Caco-2 (cell line): Measurements from ENCODE around the gene HORMAD2. TPM values are rescaled to one million over a fixed set of nuclear protein-coding genes. Genes with fewer than 3 reads are reported as not detected.

Source experiments
- BruUV-seq: library from RNA; stranded (reverse); fragments of 400-500 nt; replicated peaks from 2 replicates; lab custom pipeline; 2021; lab: Mats Ljungman, UMichigan
- CTCF ChIA-PET: fragments of 300-600 bp; sonication (Branson Sonifier 250); formaldehyde crosslinking; loops from one replicate; lab custom pipeline; 2022; ENCODE audit warnings: antibody characterized with exemption; lab: Charles Lee
- POLR2A ChIA-PET: fragments of 300-600 bp; sonication (Branson Sonifier 250); formaldehyde crosslinking; loops from one replicate; lab custom pipeline; 2022; ENCODE audit warnings: antibody characterized with exemption; lab: Charles Lee
- DNase-seq, 2 experiments: peaks; one replicate each; pipeline versions ENCODE4 v3.0.0 to v3.0.0-alpha.2; 2020 to 2022
- H3K27me3 ChIP-seq: replicated peaks from 2 replicates; pipeline ENCODE4 v1.6.0; 2011; ENCODE audit warnings: low read length; ENCODE audit not compliant: control insufficient read depth, insufficient read depth
- H3K36me3 ChIP-seq: 2 replicates; pipeline ENCODE4 v1.5.1; 2011; ENCODE audit warnings: low read length; ENCODE audit not compliant: control insufficient read depth, insufficient read depth
- H3K4me1 ChIP-seq: fragments of 250-450 bp; sonication (Bioruptor Pico); 2 replicates; pipeline ENCODE4 v1.5.1; 2020; ENCODE audit warnings: mild to moderate bottlenecking
- H3K4me3 ChIP-seq: 2 replicates; pipeline ENCODE4 v1.5.1; 2011; ENCODE audit warnings: low read depth, mild to moderate bottlenecking, control low read depth, low read length
- H3K9me3 ChIP-seq: fragments of 250-450 bp; sonication (Bioruptor Pico); 2 replicates; pipeline ENCODE4 v1.5.1; 2020; ENCODE audit warnings: mild to moderate bottlenecking, moderate library complexity
- H3K27ac Mint-ChIP-seq: one replicate; pipeline ENCODE4 v1.8.0; 2022; ENCODE audit warnings: mixed read lengths; ENCODE audit not compliant: unreplicated experiment
- H3K27me3 Mint-ChIP-seq: one replicate; pipeline ENCODE4 v1.8.0; 2022; ENCODE audit warnings: mixed read lengths; ENCODE audit not compliant: insufficient read depth, unreplicated experiment
- H3K36me3 Mint-ChIP-seq: one replicate; pipeline ENCODE4 v1.8.0; 2022; ENCODE audit warnings: mild to moderate bottlenecking, mixed read lengths; ENCODE audit not compliant: insufficient read depth, unreplicated experiment
- H3K4me1 Mint-ChIP-seq: one replicate; pipeline ENCODE4 v1.8.0; 2022; ENCODE audit warnings: low read depth, mixed read lengths; ENCODE audit not compliant: unreplicated experiment
- H3K4me3 Mint-ChIP-seq: one replicate; pipeline ENCODE4 v1.8.0; 2022; ENCODE audit warnings: mild to moderate bottlenecking, moderate library complexity, mixed read lengths; ENCODE audit not compliant: unreplicated experiment
- H3K9me3 Mint-ChIP-seq: one replicate; pipeline ENCODE4 v1.8.0; 2022; ENCODE audit warnings: mixed read lengths; ENCODE audit not compliant: unreplicated experiment
- CTCF ChIP-seq, 2 experiments: fragments of 200-600 bp in 1 of 2; IDR thresholded peaks; 1 replicate in 1 of 2; 2 replicates in 1 of 2; pipeline versions ENCODE4 v1.5.1 to v1.8.0; 2011 to 2022; ENCODE audit warnings: antibody characterized with exemption in 1 of 2, control low read depth in 1 of 2, inconsistent platforms in 1 of 2, low read depth in 1 of 2, low read length in 1 of 2, mild to moderate bottlenecking in 1 of 2, moderate library complexity in 1 of 2; ENCODE audit not compliant: insufficient read depth in 1 of 2, severe bottlenecking in 1 of 2, unreplicated experiment in 1 of 2
- intact Hi-C: fragments of 100-400 bp; cut with micrococcal nuclease; formaldehyde crosslinking; loops from one replicate; pipeline ENCODE4 v1.10.0; 2022; ENCODE audit not compliant: unreplicated experiment
- total RNA-seq: library from RNA; stranded (reverse); gene quantifications from 2 replicates; pipeline ENCODE4 v1.2.3, GENCODE V29; 2022

The HORMAD2 gene
- total RNA-seq, 1 experiment from 2014 or later: 3.1 TPM

GRCh38 chr22:30188911-30189310 lies 108.6 kb downstream of the HORMAD2 start:
- CTCF ChIA-PET: no interaction called here
- H3K27ac Mint-ChIP-seq: no peak overlapping the region

GRCh38 chr22:30190574-30190973 lies 110.3 kb downstream of the HORMAD2 start:
- Histone ChIP-seq H3K4me1 (peaks cover 11% of the 10 kb centered on the region), H3K27me3 (no peaks in the 10 kb centered on the region), H3K4me3 (no peak overlapping the region), H3K9me3 (no peaks in the 10 kb centered on the region), H3K36me3 (no peaks in the 10 kb centered on the region)
- no TSS peak for BruUV-seq
- no peaks in the 10 kb centered on the region for H3K36me3 Mint-ChIP-seq
- intact Hi-C loops: no loop called here
- H3K4me3 Mint-ChIP-seq: no peak overlapping the region
- no peak for TF ChIP-seq CTCF (IDR thresholded peaks at IDR 0.05; ENCODE audit: insufficient read depth in 1 of 2, low read depth in 1 of 2, low read length in 1 of 2, severe bottlenecking in 1 of 2, unreplicated experiment in 1 of 2)
- ChIA-PET CTCF (no interaction called here), POLR2A (no interaction called here)
- H3K4me1 Mint-ChIP-seq: peaks cover 26% of the 10 kb centered on the region
- no peaks in the 10 kb centered on the region for H3K27me3 Mint-ChIP-seq
- peak overlapping the region; percentile 36 for H3K27ac Mint-ChIP-seq
- no peak for DNase-seq
- H3K9me3 Mint-ChIP-seq: no peaks in the 10 kb centered on the region

More at GRCh38 chr22:30188911-30189310, 108.6 kb downstream of the HORMAD2 start:
- Mint-ChIP-seq H3K9me3 (no peaks in the 10 kb centered on the region), H3K4me3 (no peak overlapping the region), H3K4me1 (peaks cover 16% of the 10 kb centered on the region), H3K36me3 (no peaks in the 10 kb centered on the region), H3K27me3 (no peaks in the 10 kb centered on the region)
- TF ChIP-seq CTCF (IDR thresholded peaks at IDR 0.05; ENCODE audit: insufficient read depth in 1 of 2, low read depth in 1 of 2, low read length in 1 of 2, severe bottlenecking in 1 of 2, unreplicated experiment in 1 of 2): no peak
- intact Hi-C loops: no loop called here
- no TSS peak for BruUV-seq
- no peak for DNase-seq
- Histone ChIP-seq H3K4me1 (peaks cover 4% of the 10 kb centered on the region), H3K4me3 (no peak overlapping the region), H3K9me3 (no peaks in the 10 kb centered on the region), H3K27me3 (no peaks in the 10 kb centered on the region), H3K36me3 (no peaks in the 10 kb centered on the region)
- POLR2A ChIA-PET: no interaction called here

- intact Hi-C loops: no loop called here
- no peaks in the 10 kb centered on the region for H3K27me3 ChIP-seq
- TF ChIP-seq CTCF (IDR thresholded peaks at IDR 0.05; ENCODE audit: insufficient read depth in 1 of 2, low read depth in 1 of 2, low read length in 1 of 2, severe bottlenecking in 1 of 2, unreplicated experiment in 1 of 2): no peak
- H3K36me3 Mint-ChIP-seq: no peaks in the 10 kb centered on the region
- peak overlapping the region; percentile 36 for H3K27ac Mint-ChIP-seq
- no peaks in the 10 kb centered on the region for H3K27me3 Mint-ChIP-seq
- no peaks in the 10 kb centered on the region for H3K36me3 ChIP-seq
- ChIA-PET POLR2A (no interaction called here), CTCF (no interaction called here)
- H3K4me1 Mint-ChIP-seq: peaks cover 26% of the 10 kb centered on the region
- DNase-seq: no peak
- H3K4me3 Mint-ChIP-seq: no peak overlapping the region
- no peaks in the 10 kb centered on the region for H3K9me3 Mint-ChIP-seq
- no TSS peak for BruUV-seq
- peaks cover 14% of the 10 kb centered on the region for H3K4me1 ChIP-seq
- no peak overlapping the region for H3K4me3 ChIP-seq
- no peaks in the 10 kb centered on the region for H3K9me3 ChIP-seq
These were observed 110.9 kb downstream of the HORMAD2 start for GRCh38 chr22:30191040-30191701.
